Uterus (tissue), 4 donors: ENCODE results near the gene KPNA3. TPM values are rescaled to one million over a fixed set of nuclear protein-coding genes. Genes with fewer than 3 reads are reported as not detected.
A peak's percentile ranks its signal among the peaks of the same experiment; 100 is the strongest.

ENCODE experiments used
- DNase-seq, 2 donors: peaks; one replicate each; pipeline ENCODE4 v3.0.0-alpha.2; 2019 to 2020
- H3K27ac ChIP-seq, 2 donors: fragments of 200-600 bp; sonication (generic); 1 replicate in 1 of 2; 2 replicates in 1 of 2; pipeline ENCODE4 v1.5.1; 2016 to 2018
- H3K27me3 ChIP-seq, 2 donors: fragments of 200-600 bp; sonication (generic); one replicate each; pipeline ENCODE4 v1.5.1; 2018 to 2019; ENCODE audit warnings: control low read depth in 1 of 2
- H3K36me3 ChIP-seq, 2 donors: fragments of 200-600 bp; sonication (generic); one replicate each; pipeline ENCODE4 v1.5.1; 2019; ENCODE audit warnings: control low read depth in 1 of 2
- H3K4me1 ChIP-seq, 2 donors: fragments of 200-600 bp; sonication (generic); one replicate each; pipeline ENCODE4 v1.5.1; 2018 to 2019; ENCODE audit warnings: control low read depth in 1 of 2
- H3K4me3 ChIP-seq, 2 donors: fragments of 200-600 bp; sonication (generic); 1 replicate in 1 of 2; 2 replicates in 1 of 2; pipeline ENCODE4 v1.5.1; 2018 to 2019; ENCODE audit warnings: mild to moderate bottlenecking in 1 of 2
- H3K9me3 ChIP-seq, 2 donors: fragments of 200-600 bp; sonication (generic); one replicate each; pipeline ENCODE4 v1.5.1; 2019; ENCODE audit warnings: control low read depth in 1 of 2
- POLR2A ChIP-seq, 2 donors: fragments of 450-650 bp; IDR thresholded peaks; one replicate each; pipeline ENCODE4 v1.6.1; 2016; ENCODE audit warnings: antibody characterized with exemption in 2 of 2, mild to moderate bottlenecking in 1 of 2, moderate library complexity in 1 of 2
- intact Hi-C: fragments of 100-400 bp; cut with DNase I; formaldehyde crosslinking; loops from one replicate; pipeline ENCODE4 v1.15.1; 2023; ENCODE audit warnings: low total_unique reads
- total RNA-seq, 4 donors: library from RNA; depleted of rRNA in 3 of 4; stranded (reverse); fragments of >200 nt in 3 of 4; gene quantifications; one replicate each; pipeline versions ENCODE4 v1.1.0 to v1.2.4, GENCODE V29; 2014 to 2023
- TF ChIP-seq, protein P1 (sequence below), 4 experiments: fragments of 200-600 bp in 2 of 4; fragments of 450-650 bp in 2 of 4; sonication (generic) in 2 of 4; IDR thresholded peaks; one replicate each; pipeline ENCODE4 v1.5.1; 2016 to 2019; ENCODE audit warnings: antibody characterized with exemption in 4 of 4, mild to moderate bottlenecking in 2 of 4, moderate library complexity in 1 of 4
- donor health status: DM: yes; HTN: yes; CAD: no.

The KPNA3 gene
- total RNA-seq, 4 donors from 2014 or later = 9.1 to 49.2 (median 30.3) TPM

DNA sequence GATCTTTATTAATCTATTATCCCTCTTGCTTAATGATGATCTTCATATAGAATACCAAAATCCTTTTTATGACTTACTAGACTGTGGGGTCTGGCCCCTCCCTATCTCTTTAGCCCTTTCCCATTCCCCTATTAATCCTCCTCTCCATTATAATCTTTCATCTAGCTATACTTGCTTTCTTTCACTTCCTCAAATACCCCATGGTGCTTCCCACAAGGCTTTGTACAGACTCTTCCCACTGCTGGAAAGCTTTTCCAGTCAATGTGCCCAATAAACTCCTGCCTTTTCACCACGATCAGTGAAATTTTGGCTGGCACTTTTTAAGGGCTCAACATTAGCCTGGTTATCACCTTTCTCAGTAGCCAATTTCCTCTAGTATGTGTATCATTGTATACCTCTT, 98.0 kb downstream of the KPNA3 start:
- Histone ChIP-seq H3K27ac (no peak overlapping the region), H3K4me1 (no peaks in the 10 kb centered on the region), H3K9me3 (no peaks in the 10 kb centered on the region), H3K36me3 (no peaks in the 10 kb centered on the region), H3K27me3 (no peaks in the 10 kb centered on the region), H3K4me3 (no peak overlapping the region)
- TF ChIP-seq POLR2A (IDR thresholded peaks at IDR 0.05) = no peak
- TF ChIP-seq, protein P1, sequence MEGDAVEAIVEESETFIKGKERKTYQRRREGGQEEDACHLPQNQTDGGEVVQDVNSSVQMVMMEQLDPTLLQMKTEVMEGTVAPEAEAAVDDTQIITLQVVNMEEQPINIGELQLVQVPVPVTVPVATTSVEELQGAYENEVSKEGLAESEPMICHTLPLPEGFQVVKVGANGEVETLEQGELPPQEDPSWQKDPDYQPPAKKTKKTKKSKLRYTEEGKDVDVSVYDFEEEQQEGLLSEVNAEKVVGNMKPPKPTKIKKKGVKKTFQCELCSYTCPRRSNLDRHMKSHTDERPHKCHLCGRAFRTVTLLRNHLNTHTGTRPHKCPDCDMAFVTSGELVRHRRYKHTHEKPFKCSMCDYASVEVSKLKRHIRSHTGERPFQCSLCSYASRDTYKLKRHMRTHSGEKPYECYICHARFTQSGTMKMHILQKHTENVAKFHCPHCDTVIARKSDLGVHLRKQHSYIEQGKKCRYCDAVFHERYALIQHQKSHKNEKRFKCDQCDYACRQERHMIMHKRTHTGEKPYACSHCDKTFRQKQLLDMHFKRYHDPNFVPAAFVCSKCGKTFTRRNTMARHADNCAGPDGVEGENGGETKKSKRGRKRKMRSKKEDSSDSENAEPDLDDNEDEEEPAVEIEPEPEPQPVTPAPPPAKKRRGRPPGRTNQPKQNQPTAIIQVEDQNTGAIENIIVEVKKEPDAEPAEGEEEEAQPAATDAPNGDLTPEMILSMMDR (IDR thresholded peaks at IDR 0.05) = no peak
- no peak for DNase-seq
- intact Hi-C loops = no loop called here

DNA sequence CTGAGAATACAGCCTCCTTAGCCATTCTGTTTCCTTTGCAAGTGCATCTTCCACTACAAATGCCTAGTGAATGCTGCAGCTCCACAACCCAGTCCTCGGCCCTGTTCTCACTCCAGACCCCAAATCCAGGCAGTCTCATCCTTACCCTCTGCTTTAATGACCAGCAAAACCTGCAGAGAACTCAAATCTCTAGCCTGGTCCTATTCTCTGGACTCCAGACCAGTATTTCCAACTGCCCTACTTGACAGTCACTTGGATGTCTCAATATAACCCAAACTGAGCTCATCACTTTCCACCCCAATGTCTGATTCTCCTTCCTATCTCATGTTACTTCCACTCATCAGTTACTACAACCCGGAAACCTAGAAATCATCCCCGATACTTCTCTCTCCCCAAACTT, 98.6 kb downstream of the KPNA3 start:
- Histone ChIP-seq H3K9me3 (no peaks in the 10 kb centered on the region), H3K27me3 (no peaks in the 10 kb centered on the region), H3K4me3 (no peak overlapping the region), H3K4me1 (no peaks in the 10 kb centered on the region), H3K27ac (no peak overlapping the region), H3K36me3 (no peaks in the 10 kb centered on the region)
- TF ChIP-seq, protein P1 (IDR thresholded peaks at IDR 0.05) = no peak
- TF ChIP-seq POLR2A (IDR thresholded peaks at IDR 0.05) = no peak
- no peak for DNase-seq
- intact Hi-C loops = no loop called here

DNA sequence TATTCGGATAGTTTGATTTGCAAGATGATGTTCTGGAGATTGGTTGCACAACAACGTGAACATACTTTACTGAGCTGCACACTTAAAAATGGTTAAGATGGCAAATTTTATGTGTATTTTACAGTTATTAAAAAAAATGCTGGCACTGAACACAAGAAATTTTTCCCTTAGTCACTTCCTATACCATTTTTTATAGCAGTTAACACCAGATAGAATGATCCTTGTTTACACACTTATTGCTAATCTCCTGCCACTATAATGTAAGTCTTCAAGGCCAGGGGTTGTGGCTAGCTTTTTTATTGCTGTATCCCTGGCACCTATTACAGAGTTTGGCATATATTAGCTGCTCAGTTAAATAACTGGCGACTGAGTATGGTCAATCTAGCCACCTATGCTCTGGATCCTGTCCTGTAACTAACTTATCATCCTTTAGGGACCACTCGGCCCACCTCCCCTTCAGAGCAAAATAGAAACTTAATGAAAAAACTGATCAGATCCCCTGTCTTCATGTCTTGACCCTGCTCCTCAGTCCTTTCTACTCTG, 99.2 kb downstream of the KPNA3 start:
- DNase-seq = no peak
- no peak overlapping the region for H3K27ac ChIP-seq
- intact Hi-C loops = no loop called here
- no peaks in the 10 kb centered on the region for H3K36me3 ChIP-seq
- H3K4me3 ChIP-seq = no peak overlapping the region
- H3K9me3 ChIP-seq = no peaks in the 10 kb centered on the region
- TF ChIP-seq, protein P1 (IDR thresholded peaks at IDR 0.05) = no peak
- TF ChIP-seq POLR2A (IDR thresholded peaks at IDR 0.05) = no peak
- H3K4me1 ChIP-seq = no peaks in the 10 kb centered on the region
- H3K27me3 ChIP-seq = no peaks in the 10 kb centered on the region

DNA sequence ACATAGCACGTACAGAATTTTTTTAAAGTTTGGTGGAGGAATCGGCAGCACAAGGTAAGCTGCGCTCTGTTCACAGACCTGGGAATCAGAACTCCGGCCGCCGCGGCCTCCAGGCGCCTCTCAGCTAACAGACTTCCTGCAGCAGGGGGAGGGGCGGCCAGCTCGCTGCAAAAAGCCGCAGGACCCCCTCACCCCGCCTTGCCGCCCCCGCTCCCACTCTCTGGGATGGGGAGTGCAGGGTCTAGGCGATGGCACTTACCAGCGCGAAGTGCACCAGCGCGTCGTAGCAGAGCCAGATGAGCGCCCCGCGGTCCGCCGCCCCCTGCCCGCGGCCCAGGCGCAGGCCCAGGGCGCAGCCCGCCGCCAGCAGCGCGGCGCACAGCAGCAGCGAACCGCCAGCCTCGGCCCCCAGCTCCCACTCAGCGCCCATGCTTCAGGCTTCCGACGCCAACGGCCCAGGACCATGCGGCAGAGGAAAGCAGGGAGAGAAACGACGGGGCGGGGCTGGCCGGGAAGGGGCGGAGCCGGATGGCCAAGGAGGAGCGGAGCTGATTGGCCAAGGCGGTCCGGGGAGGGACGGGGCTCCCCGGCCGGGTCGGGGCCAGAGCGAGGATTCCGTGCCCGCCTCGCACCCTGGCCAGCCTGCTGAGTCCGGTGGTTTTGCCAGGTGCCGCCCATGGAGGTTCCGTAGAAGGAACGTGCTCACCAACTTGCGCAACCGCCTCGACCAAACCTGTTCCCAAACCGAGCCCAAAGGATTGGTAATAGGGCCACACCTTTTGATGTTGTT, 101.3 kb downstream of the KPNA3 start, which contains the start of gene EBPL:
TSS of gene EBPL (minus strand) at position 492 of the 790 bp plus-strand sequence. CDS start at position 430, 62 bp downstream.
- Histone ChIP-seq H3K27ac (peak within 1 kb of the TSS; percentile 88 to 89), H3K36me3 (no peaks in the 10 kb centered on the region), H3K27me3 (no peaks in the 10 kb centered on the region), H3K4me1 (no peaks in the 10 kb centered on the region), H3K4me3 (peak within 1 kb of the TSS; percentile 43 to 86), H3K9me3 (no peaks in the 10 kb centered on the region)
- TF ChIP-seq, protein P1 (IDR thresholded peaks at IDR 0.05) = no peak
- peak; percentile 31 to 51 for TF ChIP-seq POLR2A (IDR thresholded peaks at IDR 0.05)
- intact Hi-C loops = no loop called here
- DNase-seq = peak; percentile 93 to 95
